ENCODE results near the gene RAB3D.

The RAB3D gene

GRCh38 chr19:11295665-11296245, 43.7 kb downstream of the RAB3D start, which contains the start of gene TSPAN16:
Gene TSPAN16, plus strand, starts transcription at chr19:11296160. Its CDS starts 138 bp downstream, at chr19:11296298.
- no peak within 1 kb of the TSS for H3K27ac ChIP-seq

GRCh38 chr19:11295180-11295579, 44.3 kb downstream of the RAB3D start:
- no peak overlapping the region for H3K27ac ChIP-seq
- peaks cover 15% of the 10 kb centered on the region for H3K4me1 ChIP-seq (ENCODE audit: low read depth, poor library complexity, severe bottlenecking)
- H4K20me1 ChIP-seq (ENCODE audit: insufficient read depth): no peaks in the 10 kb centered on the region
- TF ChIP-seq, protein P1, sequence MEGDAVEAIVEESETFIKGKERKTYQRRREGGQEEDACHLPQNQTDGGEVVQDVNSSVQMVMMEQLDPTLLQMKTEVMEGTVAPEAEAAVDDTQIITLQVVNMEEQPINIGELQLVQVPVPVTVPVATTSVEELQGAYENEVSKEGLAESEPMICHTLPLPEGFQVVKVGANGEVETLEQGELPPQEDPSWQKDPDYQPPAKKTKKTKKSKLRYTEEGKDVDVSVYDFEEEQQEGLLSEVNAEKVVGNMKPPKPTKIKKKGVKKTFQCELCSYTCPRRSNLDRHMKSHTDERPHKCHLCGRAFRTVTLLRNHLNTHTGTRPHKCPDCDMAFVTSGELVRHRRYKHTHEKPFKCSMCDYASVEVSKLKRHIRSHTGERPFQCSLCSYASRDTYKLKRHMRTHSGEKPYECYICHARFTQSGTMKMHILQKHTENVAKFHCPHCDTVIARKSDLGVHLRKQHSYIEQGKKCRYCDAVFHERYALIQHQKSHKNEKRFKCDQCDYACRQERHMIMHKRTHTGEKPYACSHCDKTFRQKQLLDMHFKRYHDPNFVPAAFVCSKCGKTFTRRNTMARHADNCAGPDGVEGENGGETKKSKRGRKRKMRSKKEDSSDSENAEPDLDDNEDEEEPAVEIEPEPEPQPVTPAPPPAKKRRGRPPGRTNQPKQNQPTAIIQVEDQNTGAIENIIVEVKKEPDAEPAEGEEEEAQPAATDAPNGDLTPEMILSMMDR (conservative IDR thresholded peaks at IDR 0.05; ENCODE audit: low read depth, low read length): no peak
- peaks cover 14% of the 10 kb centered on the region; the same call in 1 of the 2 replicates for H3K27me3 ChIP-seq (ENCODE audit: insufficient read depth, low read depth)
- no peak overlapping the region for H3K4me2 ChIP-seq
- H3K79me2 ChIP-seq (ENCODE audit: insufficient read depth, low read depth): no peaks in the 10 kb centered on the region
- H3K36me3 ChIP-seq (ENCODE audit: insufficient read depth): no peaks in the 10 kb centered on the region
- no peak overlapping the region for H2AFZ ChIP-seq (ENCODE audit: low read depth)
- H3K4me3 ChIP-seq (IDR thresholded peaks at IDR 0.05; ENCODE audit: insufficient read depth, low read depth, low read length): no peak overlapping the region
- no peak overlapping the region for H3K9ac ChIP-seq

More at GRCh38 chr19:11295665-11296245, 43.7 kb downstream of the RAB3D start, which contains the start of gene TSPAN16:
- Histone ChIP-seq H3K4me3 (IDR thresholded peaks at IDR 0.05; ENCODE audit: insufficient read depth, low read depth, low read length) (no peak within 1 kb of the TSS), H3K27me3 (ENCODE audit: insufficient read depth, low read depth) (peaks cover 10% of the 10 kb centered on the region; the same call in 1 of the 2 replicates), H3K36me3 (ENCODE audit: insufficient read depth) (no peaks in the 10 kb centered on the region), H3K79me2 (ENCODE audit: insufficient read depth, low read depth) (no peaks in the 10 kb centered on the region), H3K4me1 (ENCODE audit: low read depth, poor library complexity, severe bottlenecking) (peaks cover 15% of the 10 kb centered on the region), H3K9ac (no peak within 1 kb of the TSS), H3K4me2 (no peak within 1 kb of the TSS), H2AFZ (ENCODE audit: low read depth) (no peak within 1 kb of the TSS), H4K20me1 (ENCODE audit: insufficient read depth) (no peaks in the 10 kb centered on the region)
- TF ChIP-seq, protein P1 (conservative IDR thresholded peaks at IDR 0.05; ENCODE audit: low read depth, low read length): no peak

DNA sequence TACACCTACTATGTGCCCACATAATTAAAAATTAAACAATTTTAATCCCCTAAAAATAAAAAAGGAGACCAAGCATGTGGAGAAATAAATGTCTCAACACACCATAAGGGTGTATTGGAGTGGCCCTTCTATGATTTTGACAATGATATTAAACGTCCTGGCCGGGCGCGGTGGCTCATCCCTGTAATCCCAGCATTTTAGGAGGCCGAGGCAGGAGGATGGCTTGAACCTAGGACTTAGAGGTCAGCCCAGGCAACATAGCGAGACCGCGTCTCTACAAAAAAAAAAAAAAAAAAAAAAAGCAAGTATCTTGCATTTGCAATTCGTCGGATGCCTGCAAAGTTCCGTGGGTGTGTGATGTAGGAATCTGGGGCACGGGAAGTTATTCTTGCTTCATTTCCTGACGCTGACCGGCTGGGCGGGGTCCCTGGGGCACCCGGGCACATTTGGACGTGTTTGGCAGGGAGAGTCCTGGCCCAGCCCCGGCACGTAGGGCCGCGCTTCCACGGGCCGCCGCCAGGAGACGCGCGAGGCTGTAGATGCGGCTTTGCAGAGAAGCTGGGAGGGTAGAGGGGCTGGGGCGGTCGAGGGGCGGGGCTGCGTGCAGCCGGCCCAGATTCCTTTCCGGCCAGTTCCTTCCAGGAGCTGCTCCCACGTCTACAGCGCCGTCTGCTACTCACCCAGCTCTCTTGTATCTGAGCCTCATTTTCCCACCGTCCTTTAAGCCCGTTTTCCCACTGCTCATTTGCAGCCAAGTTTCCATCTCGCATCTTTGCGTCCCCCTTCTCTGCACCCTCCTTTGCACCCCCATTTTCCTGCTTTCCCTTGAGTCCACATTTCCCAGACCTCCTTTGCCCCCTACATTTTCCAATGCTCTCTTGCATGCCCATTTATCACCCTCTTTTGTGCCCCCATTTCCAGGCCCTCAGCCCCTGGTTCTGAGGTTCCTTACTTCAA, 45.7 kb downstream of the RAB3D start:
- H3K4me3 ChIP-seq (IDR thresholded peaks at IDR 0.05; ENCODE audit: insufficient read depth, low read depth, low read length): no peak overlapping the region
- TF ChIP-seq, protein P1 (conservative IDR thresholded peaks at IDR 0.05; ENCODE audit: low read depth, low read length): peak; percentile 87
- no peak overlapping the region for H3K9ac ChIP-seq
- peak overlapping the region; percentile 50 for H2AFZ ChIP-seq (ENCODE audit: low read depth)
- H4K20me1 ChIP-seq (ENCODE audit: insufficient read depth): no peaks in the 10 kb centered on the region
- H3K27me3 ChIP-seq (ENCODE audit: insufficient read depth, low read depth): peaks cover 16% of the 10 kb centered on the region; the same call in 1 of the 2 replicates
- H3K4me2 ChIP-seq: peak overlapping the region; percentile 40
- H3K27ac ChIP-seq: no peak overlapping the region
- H3K79me2 ChIP-seq (ENCODE audit: insufficient read depth, low read depth): no peaks in the 10 kb centered on the region
- peaks cover 15% of the 10 kb centered on the region for H3K4me1 ChIP-seq (ENCODE audit: low read depth, poor library complexity, severe bottlenecking)
- H3K36me3 ChIP-seq (ENCODE audit: insufficient read depth): no peaks in the 10 kb centered on the region

DNA sequence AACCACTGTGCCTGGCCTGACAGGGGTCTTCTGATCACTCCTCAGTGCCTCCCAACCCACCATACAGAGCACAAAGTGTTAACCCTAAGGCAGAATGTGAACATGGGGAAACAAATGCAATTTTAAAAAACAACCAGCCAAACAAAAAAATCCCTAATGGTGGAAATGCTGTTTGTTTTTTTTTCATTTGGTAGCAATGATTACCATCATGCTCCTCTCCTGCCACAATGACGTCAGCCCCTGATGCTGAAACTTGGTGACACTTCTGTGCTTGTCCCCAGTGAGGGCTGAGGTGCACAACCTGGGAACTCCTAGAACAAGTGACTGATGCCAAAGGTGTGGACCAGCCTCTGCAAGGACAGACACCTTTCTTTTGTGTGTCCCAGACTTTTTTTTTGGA, 47.5 kb downstream of the RAB3D start:
- peaks cover 20% of the 10 kb centered on the region; the same call in 1 of the 2 replicates for H3K27me3 ChIP-seq (ENCODE audit: insufficient read depth, low read depth)
- no peak overlapping the region for H3K9ac ChIP-seq
- no peaks in the 10 kb centered on the region for H3K36me3 ChIP-seq (ENCODE audit: insufficient read depth)
- H3K4me2 ChIP-seq: no peak overlapping the region
- H3K4me1 ChIP-seq (ENCODE audit: low read depth, poor library complexity, severe bottlenecking): peaks cover 15% of the 10 kb centered on the region
- no peaks in the 10 kb centered on the region for H4K20me1 ChIP-seq (ENCODE audit: insufficient read depth)
- H2AFZ ChIP-seq (ENCODE audit: low read depth): no peak overlapping the region
- H3K27ac ChIP-seq: no peak overlapping the region
- TF ChIP-seq, protein P1 (conservative IDR thresholded peaks at IDR 0.05; ENCODE audit: low read depth, low read length): no peak
- no peak overlapping the region for H3K4me3 ChIP-seq (IDR thresholded peaks at IDR 0.05; ENCODE audit: insufficient read depth, low read depth, low read length)
- no peaks in the 10 kb centered on the region for H3K79me2 ChIP-seq (ENCODE audit: insufficient read depth, low read depth)

All from KMS-11 (cell line).